ENCODE results near the gene CD44.

CD44 gene

GRCh38 chr11:35271031-35271430, 132.1 kb downstream of the CD44 start:
- DNase-seq: no peak

- DNase-seq: no peak
Measured at GRCh38 chr11:35272391-35272902, 133.5 kb downstream of the CD44 start.

GRCh38 chr11:35274909-35275785, 136.2 kb downstream of the CD44 start:
- no peak for DNase-seq

- DNase-seq: no peak
Measured at GRCh38 chr11:35275786-35276170, 136.8 kb downstream of the CD44 start.

- DNase-seq: no peak
Measured at GRCh38 chr11:35276396-35277145, 137.6 kb downstream of the CD44 start.

GRCh38 chr11:35277827-35278226, 138.9 kb downstream of the CD44 start:
- peak in 1 of 2 experiments; percentile 52 for DNase-seq

GRCh38 chr11:35280727-35281126, 141.8 kb downstream of the CD44 start:
- no peak for DNase-seq

- DNase-seq: no peak
Measured at GRCh38 chr11:35281169-35281688, 142.3 kb downstream of the CD44 start.

All from NCI-H524 (cell line).